Esophagus squamous epithelium (tissue), 4 donors: Measurements from ENCODE around the gene SPOCD1.

Experiments used
- POLR2A ChIP-seq, 4 donors: fragments of 450-650 bp; IDR thresholded peaks; one replicate each; pipeline ENCODE4 v1.6.1; 2017; ENCODE audit warnings: antibody characterized with exemption in 4 of 4, mild to moderate bottlenecking in 4 of 4, moderate library complexity in 3 of 4
- TF ChIP-seq, protein P1 (sequence below), 6 experiments: fragments of 450-650 bp in 4 of 6; fragments of 200-600 bp in 2 of 6; sonication (generic) in 2 of 6; IDR thresholded peaks; one replicate each; pipeline ENCODE4 v1.5.1; 2016 to 2019; ENCODE audit warnings: antibody characterized with exemption in 6 of 6, mild to moderate bottlenecking in 4 of 6, moderate library complexity in 4 of 6

DNA sequence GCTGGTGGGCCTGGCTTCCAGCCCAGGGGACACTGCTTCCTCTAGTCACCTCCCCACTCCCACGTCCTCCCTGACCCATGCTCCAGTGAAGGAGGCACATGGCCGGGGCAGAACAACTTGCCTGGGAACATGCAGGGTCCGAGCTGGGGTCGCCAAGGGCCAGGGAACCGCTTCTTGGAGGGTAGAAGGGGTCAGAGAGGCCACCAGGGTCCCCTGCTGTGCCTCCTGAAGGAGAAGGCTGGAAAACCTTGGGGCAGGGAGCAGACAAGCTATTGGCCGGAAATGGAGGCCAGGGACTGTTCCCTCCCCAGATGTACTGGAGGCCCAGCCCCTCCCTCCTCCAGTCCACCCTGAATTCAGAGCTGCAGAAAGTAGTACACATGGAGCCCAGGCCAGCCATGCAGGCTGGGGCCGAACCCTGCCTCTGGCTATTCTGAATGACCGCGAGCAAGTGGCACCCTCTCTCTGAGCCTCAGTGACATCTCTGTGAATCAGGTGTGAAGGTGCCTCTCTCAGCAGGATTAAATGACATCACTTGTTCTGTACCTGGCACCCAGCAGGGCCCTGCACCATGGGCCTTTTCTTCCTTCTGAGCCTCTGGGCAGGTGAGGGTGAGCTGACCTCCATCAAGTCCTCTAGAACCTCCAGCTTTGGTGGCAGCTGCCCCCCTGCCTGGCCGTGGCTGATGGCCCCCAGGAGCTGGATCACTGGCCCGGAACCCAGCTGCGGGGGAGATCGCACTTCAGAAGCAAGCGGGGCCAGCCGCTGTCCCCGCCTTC is 15.7 kb downstream of the SPOCD1 start:
- TF ChIP-seq, protein P1, sequence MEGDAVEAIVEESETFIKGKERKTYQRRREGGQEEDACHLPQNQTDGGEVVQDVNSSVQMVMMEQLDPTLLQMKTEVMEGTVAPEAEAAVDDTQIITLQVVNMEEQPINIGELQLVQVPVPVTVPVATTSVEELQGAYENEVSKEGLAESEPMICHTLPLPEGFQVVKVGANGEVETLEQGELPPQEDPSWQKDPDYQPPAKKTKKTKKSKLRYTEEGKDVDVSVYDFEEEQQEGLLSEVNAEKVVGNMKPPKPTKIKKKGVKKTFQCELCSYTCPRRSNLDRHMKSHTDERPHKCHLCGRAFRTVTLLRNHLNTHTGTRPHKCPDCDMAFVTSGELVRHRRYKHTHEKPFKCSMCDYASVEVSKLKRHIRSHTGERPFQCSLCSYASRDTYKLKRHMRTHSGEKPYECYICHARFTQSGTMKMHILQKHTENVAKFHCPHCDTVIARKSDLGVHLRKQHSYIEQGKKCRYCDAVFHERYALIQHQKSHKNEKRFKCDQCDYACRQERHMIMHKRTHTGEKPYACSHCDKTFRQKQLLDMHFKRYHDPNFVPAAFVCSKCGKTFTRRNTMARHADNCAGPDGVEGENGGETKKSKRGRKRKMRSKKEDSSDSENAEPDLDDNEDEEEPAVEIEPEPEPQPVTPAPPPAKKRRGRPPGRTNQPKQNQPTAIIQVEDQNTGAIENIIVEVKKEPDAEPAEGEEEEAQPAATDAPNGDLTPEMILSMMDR (IDR thresholded peaks at IDR 0.05), result no peak
- TF ChIP-seq POLR2A (IDR thresholded peaks at IDR 0.05), result no peak
